Inflammatory macrophage treated with lipopolysaccharide for 1 hour (primary cell): Measurements from ENCODE around the gene WAPL.
"Not testable (repeated sequence)": the region's sequence is repeated elsewhere in the genome, so short reads cannot be mapped to it uniquely, and the experiment has no call there.

Source experiments
- DNase-seq, 2 donors: peaks; one replicate each; pipeline ENCODE4 v3.0.0-alpha.2; 2020 to 2022

WAPL gene

DNA sequence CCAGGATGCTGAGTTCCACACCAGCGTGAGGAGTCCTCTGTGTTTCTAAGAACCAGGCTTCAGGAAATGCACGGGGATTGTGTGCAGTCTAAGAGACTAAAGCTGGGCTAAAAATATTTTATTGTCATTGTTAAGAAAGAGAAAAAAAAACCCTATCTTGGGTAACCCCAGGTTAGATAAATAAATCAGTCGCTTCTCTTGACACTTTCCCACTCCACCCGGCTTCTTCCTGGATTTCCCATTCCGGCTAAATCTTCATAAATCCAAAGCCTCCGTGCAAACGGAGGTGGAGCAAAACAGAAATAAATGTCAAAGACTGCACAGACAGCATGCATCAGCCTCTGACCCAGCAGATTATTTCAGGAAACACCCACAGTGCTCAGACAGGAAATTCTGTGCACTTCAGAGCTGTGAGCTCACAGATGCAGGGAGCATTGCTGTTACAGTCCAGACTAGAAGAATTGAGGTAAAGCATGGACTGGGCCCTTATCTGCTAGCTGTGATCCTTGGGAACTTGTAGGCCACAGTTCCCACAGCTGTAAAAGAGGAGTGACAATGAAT lies 110.2 kb downstream of the WAPL start:
- DNase-seq, result peak; percentile 60 to 82

DNA sequence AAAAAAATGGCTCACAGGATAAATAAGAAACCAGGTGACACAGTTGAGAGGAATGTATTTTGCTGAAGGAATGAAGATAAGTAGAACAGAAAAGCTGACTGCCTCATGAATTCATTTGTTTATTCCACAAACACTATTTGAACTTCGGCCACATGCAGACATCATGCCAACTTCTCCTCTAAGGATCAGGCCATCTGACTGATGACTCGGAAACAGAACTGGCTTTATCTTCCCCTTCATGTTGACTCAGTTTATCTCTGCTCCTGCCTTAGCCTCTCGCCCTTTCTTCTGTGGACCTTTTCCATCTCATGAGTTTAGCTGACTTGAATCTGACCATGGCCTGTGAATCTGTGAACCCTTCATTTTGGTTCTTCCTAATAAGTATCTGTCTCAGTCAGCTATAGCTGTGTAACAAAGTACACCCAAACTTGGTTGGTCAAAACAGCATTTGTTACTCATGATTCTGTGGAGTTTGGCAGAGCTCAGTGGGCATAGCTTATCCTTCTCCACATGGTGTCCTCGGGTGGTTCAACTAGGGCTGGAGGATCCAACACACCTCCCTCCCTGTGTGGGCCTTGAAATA lies 111.0 kb downstream of the WAPL start:
- DNase-seq, result no peak

DNA sequence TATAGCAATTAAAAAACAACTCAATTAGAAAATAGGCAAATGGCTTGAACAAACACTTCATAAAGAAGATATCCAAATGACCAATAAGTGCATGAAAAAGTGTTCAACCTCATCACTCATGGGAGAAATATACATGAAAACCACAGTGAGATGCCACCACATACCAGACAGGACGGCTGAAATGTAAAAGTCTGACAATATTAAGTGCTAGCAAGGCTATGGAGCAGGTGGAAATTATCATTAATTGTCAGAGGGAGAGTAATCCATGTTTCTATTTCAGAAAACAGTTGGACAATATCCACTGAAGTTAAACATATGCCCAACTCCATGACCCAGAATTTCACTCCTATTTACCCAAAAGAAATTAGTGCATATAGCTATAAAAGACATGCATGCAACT lies 112.4 kb downstream of the WAPL start:
- no peak for DNase-seq

DNA sequence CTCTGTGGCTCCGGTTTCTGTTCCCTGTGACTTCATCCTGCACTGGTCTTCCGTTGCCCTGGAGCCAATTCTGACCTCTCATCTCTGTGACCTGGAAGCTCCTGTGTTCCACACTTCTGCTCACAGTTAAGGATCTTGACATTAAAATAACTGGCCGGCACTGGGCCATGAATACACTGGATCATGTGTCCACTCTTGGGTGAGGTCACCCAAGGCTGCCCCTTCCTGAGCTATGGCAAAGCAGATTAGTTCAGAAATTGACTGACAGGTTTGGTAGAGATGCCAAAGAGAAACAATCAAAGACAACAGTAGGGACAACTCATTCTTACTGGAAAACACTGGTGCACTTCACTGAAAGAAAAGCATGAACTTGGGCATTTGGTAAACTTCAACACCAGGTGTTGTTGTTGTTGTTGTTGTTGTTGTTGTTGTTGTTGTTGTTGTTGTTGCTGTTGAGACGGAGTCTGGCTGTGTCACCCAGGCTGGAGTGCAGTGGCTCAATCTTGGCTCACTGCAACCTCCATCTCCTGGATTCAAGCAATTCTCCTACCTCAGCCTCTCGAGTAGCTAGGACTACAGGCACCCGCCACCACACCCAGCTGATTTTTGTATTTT lies 118.3 kb downstream of the WAPL start:
- DNase-seq, result no peak

DNA sequence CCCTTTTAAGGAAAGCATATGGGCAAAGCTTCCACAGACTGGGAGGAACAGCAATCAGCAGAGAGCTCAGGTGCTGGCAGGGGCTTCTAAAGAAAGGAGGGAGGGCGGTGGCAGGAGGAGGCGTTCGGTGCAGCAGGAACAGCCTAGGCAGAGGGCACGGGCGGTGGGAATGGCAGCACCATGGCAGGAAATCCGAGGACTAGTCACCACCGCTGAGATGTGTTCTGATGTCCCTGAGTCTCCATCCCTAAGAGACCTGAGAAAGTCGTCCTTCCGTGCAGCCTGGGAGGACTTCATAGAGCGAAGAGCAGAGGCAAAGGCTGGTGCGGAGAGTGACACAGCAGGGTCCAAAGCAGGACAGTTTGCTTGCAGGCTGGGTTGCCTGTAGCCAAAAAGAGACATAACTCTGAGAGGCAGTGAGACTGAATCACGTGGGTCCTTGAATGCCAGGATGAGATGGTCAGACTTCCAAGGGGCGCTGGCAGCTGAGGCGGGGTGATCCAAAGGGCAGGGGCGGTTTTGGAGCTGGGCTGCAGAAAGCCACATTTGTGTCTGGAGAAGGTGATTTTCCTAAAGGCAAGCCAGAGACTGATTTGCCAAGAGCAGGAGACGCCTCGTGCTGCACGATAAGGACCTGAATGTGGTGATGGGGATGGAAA lies 119.2 kb downstream of the WAPL start:
- DNase-seq, result no peak

DNA sequence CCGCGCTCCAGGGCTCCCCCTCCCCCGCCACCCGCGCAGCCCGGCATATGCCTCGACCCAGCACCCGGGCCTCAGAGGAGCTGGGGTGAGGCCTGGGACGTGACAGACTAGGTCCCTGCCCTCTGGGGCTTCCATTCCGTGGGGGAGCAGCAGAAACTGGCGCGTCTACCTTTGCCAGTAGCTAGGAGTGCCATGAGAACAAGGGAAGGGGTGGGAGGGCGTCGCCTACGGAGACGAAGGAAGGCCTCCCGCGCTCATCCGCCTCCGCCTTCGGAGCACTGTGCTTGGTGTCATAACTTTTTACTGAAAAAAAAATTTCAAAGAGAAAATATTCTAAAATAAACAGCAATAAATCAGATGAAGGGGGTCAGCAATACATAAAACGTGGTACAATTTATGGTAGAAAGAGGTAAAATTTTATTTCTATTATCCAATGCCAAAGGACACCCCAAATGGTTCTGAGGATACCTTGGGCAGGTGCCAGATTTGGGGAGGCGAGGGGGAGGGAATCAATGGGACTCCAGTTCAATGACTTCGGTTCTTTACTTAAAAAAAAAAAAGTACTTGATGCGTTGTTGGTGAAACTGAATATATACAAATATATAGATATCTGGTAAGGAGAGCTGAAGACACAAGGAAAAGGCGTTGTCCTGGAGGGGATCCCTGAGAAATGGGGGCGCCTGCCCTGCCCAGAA lies 119.9 kb downstream of the WAPL start:
- DNase-seq, result no peak

DNA sequence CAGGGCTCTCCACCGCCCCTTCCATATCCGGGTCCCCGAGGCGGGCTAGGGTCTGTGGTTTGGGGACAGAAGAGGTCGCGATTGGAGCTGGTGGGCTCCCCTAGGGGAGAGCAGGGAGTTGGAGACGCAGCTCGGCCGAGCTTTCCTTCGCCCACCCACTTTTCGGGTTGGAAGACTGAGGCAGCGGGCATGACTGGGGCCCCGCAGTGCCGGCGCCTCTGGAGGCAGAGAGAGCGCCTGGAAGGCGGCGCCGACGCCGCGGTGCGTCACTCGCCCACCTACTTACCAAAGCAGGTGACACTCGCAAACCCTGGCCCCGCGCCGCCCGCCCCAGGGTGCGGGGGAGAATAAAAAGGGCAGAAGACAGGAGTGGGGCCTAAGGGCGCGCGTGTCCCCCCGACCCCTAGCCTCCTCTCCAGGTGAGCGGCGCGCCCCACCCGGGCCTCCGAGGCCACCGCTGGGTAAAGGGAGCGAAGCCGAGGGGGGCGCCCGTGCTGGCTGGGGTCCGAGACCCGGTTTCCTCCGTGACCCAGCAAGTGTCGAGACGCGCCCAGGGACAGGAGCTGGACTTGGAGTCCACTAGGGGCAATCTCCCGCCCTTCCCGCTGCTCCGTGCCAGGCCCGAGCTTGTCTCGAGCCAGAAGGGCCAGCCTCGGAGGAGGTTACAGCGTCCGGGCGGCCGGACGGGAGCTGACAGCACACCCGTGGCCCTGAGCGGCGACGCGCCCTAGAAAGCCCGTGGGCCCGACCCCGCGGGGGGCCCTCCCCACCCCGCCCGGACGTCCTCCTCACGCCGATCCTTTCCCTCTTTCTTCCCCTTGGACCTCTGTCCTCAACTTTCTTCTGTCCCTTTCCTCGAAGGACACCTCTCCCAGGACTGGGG lies 120.6 kb downstream of the WAPL start:
- peak; percentile 35 to 48 for DNase-seq

DNA sequence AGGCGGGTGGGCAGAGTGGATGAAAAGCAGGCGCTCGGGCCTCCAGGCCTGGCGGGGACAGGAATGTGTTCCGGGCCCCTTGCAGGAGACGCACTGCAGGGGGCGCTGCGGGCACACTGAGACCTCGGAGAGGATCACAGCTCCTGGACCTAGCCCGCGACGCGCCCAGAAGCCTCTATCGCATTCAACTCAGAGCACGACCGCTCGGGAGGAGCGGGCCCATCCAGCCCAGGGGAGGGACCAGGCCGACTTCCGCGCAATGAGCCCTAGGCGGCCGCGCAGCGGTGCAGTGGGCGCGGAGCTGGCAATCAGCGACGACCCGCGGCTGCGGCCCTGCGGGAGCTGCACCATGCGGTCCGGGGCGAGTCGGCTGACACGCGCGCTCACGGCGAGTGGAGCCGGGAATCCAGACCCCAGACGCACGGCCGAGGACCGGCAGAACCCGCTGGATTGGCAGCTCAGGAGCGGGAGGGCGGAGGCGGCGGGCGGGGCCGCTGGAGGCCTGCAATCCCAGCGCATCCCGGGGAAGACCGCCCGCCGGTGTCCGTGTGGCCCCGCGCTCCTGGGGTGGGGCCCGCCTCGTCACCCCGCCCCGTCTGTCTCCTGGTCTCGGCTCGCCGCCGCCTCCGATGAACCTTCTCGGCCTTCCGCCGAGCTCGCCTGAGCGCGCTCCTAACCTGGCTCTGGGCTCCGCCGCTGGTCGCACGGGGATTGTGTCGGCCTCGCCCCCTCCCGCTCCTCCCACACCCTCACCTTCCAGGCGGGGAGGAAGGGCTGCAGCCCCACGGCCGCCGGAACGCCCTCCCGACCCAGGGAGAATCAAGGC lies 121.5 kb downstream of the WAPL start:
- DNase-seq, result peak; percentile 93 to 98

DNA sequence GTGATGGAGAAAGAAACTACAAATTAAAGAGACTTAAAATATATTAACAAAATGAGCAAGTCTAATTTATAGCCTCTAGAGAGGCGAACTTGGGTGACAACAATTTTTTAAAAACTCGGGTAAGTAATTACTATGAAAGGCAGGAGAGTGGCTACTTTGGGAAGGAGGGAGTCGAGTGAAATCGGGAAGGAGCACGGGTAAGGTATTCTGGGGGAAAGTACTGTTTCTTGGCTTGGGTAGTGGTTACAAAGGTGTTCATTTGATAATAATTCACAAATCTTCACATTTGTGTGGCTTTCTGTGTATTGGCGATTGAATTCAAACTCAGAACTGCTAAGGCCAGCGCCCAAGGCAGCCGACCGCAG lies 122.1 kb downstream of the WAPL start:
- no peak for DNase-seq

DNA sequence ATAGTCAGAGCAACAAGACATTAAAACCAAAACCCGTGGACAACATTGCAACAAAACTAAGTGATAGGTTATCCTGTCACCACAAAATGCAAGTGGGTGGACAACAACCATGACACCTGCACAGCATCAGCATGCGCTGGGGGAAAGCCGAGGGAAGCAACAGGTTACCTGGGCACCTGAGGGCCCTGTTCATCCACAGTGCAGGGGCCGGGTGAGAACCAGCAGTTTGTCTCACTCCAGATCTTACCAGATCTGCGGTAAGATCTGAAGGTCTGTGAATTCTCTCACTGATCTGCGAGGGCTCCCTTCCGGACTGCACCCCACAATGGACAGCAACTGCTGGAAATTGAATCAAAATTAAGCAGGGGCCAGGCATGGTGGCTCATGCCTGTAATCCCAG lies 124.5 kb downstream of the WAPL start:
- no peak for DNase-seq

DNA sequence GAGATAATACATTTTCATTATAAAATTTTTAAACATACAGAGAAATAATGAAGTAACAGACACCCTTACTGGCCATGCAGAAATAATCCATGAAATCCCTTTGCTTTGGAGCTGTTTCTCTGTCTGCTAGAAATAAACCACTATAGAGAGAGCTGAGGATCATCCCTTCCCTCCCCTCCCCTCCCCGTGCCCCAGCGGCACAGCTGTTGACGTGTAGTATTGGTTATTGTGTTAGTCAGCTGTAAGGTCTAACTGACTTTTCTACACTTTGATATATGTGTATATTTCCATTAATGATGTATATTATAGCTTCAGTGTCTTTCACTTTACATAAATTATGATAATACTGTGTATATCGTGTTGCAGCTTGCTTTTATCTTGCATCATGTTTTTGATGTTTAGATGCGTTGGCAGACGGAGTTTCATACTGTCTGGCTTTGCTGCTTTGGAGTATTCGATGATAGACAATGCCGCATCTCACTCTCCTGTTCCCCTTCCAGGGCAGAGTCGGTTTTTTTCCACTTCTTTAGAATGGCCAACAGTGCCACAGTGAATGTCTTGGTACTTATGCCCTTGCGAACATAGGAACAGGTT lies 127.6 kb downstream of the WAPL start:
- no peak for DNase-seq

DNA sequence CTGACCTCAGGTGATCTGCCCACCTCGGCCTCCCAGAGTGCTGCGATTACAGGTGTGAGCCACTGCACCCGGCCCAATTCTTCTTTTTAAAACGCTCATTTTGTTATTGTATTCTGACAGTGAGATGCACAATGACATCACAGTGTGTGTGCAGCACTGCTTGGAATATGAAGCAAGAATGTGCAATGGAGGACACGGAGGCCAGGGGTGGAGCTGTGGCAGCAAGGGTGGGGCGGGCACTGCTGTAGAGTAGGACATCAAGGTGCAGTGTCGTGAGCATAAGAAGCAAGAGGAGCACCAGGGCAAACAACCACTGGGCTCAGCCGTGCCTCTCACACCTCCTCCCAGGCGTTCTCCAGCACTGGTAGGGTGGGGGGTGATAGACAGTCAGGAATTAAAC lies 128.2 kb downstream of the WAPL start:
- no peak for DNase-seq

DNA sequence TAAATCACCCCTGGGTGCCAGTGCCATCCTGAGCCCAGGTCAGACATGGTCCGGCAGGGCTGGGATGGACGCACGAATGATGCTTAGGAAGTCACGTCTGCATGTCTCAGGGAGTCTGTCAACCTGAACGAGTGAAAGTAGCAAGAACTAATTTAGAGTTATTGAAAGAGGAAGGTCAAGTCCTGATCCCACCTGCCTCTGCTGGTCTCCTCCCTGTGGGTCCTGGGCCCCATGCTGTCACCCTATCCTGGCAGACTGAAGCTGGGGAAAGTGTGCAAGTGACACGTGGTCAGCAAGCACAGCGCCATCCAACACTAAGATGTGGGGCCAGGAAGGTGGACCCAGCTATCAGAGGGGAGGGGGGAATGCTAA lies 128.9 kb downstream of the WAPL start:
- no peak for DNase-seq

DNA sequence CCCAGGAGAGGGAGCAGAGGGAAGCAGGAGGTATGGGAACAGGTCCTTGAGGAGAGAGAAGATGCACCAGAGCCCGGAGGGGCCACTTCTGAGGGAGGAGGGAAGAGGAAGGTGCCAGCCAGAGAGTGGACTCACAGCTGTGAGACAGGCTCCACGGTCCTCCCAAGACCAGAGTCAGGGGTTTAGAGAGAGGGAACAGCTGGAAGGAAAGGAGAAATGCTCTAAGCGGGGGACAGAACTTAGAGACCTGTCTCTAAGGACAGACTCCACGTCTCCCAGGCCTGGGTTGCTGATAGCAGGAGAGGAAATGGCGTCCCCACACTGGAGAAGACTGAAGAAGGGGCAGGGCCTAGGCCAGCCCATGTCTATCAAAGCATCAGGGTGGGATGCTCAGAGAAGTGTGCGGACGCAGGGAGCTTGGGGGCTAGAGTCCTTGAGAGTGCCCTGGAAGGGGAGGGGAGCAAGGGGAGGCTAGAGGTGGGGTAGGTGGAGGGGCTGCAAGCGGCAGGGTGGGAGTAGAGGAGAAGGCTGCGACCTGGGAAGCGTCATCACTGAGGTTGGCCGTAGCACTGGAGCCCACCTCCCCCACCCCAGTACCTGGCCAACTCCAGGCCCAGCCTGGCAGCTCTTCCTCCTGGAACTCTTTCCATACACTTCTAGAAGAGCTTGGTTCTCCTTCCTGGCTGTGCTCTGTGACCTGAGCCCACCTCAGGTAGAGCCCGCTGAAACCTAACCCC lies 129.4 kb downstream of the WAPL start:
- DNase-seq, result no peak

DNA sequence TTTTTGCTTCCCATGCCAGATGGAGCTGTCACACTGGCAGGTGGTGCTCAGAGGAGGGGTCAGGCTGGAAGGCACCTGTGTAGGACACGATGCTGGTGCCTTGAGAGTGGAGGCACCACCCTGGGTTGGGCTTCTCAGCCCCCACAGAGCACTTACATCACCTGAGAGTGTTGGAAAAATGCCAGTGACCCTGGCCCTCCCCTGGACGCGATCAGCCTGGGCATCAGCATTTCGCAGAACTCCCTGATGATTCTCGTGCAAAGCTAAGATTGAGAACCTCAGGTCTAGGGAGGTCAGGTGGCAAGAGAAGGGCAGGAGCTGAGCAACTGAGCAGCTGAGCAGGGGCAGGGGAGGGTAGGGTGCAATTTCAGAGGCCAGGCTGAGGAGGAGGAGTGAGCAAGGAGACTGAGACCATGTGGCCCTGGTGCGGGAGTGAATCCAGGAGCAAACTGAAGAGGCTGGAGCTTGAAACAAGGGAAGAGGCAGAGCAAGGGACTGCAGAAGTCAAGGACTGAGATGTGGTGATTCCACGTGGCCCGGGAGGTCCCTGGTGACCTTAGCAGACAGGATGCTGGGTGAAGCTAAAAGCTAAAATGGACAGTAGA lies 130.3 kb downstream of the WAPL start:
- DNase-seq, result no peak

DNA sequence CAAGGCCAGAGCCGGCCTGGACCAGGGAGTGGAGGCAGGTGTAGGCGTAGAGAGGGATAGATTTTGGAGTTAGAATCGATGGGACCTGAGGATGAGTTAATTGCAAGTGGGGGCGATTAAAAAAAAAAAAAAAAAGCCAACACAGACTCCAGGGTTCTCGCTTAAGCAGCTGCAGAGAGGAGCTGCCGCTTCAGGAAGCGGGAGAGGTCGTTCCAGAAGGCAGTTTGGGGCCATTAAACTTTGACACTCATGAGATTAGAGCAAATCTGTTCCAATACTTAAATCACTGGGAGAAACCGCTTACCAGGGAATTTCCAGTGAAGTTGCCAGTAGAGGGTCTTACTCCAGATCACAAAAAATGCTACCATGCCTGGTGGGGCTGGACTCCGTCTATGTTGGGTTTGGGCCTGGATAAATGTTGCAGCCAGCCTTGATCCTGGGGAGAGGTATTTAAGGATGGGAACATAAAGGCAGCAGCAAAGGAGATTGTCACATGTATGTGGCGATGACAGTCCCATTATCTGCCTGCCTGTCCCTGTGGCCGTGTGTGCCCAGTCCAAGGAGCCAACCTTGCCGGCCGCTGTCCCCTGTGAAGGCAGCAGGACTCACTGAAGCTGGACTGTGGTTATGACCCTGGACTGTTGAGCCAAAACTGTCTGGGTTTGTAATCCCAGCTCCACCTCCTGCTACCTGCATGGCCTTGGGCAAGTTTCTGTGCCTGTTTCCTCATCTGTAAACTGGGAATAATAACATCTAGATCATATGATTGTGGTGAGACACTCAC lies 131.1 kb downstream of the WAPL start:
- no peak for DNase-seq

DNA sequence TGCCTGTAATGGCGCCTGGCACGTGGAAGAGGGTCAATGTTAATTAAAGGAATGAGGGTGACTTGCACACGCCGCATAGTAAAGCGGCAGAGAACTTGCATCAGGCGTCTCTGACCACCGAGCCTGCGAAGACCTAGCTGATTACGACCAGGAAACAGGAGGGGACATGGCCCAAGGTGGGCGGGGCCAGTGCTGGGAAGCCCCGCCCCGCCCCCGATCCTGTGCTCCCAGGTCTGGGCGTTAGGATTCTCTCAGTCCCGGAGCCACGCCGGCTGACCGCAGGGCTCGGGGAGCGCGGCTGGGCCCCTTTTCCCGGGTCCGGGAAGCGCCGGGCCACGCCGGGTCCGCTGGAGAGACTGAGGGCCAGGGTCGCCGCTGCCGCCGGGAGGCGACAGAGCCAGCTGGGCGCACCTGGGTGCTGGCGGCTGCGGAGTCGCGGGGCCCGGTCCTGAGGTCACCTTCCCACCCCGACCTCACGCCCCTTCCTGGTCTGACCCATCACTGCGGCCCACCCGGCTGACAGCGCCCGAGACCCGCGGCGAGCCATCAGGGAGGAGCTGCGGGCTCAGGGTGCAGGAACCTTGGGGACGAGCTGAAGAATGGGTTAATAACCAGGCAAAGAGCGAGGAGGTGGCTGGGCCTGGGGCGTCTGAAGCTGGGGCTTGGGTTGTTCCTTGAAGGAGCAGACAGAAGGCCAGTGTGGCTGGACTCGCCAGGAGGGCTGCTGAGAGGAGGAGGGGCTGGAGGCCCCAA lies 132.0 kb downstream of the WAPL start:
- no peak for DNase-seq

DNA sequence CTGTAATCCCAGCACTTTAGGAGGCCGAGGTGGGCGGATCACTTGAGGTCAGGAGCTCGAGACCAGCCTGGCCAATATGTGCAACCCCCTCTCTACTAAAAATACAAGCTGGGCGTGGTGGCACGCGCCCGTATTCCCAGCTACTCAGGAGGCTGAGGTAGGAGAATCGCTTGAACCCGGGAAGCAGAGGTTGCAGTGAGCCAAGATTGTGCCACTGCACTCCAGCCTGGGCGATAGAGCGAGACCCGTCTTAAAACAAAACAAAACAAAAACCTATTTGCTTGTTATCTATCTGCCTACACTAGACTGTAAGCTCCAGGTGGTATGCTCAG lies 132.5 kb downstream of the WAPL start:
- not testable (repeated sequence) for DNase-seq
